Measurements from ENCODE around the gene WNT2.

GRCh38 chr7:117284692-117285091 lies 38.2 kb downstream of the WNT2 start:
- TF ChIP-seq POLR2AphosphoS5 (IDR thresholded peaks at IDR 0.05; ENCODE audit: low read depth, low read length) (no peak), TAF1 (IDR thresholded peaks at IDR 0.05; ENCODE audit: borderline replicate concordance, insufficient read depth, low read length) (no peak), REST (IDR thresholded peaks at IDR 0.05; ENCODE audit: insufficient read depth in 1 of 2, low read depth in 2 of 2, low read length in 2 of 2) (no peak)

Measured in PFSK-1 (cell line).